SH-SY5Y (cell line): ENCODE measurements around the gene RFWD3.

Experiments
- GATA2 ChIP-seq: IDR thresholded peaks from 2 replicates; pipeline ENCODE4 v1.6.1; 2011; ENCODE audit warnings: mild to moderate bottlenecking, low read depth, low read length
- GATA3 ChIP-seq: IDR thresholded peaks from 2 replicates; pipeline ENCODE4 v1.6.1; 2011; ENCODE audit warnings: low read depth, mild to moderate bottlenecking, low read length, moderate library complexity

RFWD3 gene, protein sequence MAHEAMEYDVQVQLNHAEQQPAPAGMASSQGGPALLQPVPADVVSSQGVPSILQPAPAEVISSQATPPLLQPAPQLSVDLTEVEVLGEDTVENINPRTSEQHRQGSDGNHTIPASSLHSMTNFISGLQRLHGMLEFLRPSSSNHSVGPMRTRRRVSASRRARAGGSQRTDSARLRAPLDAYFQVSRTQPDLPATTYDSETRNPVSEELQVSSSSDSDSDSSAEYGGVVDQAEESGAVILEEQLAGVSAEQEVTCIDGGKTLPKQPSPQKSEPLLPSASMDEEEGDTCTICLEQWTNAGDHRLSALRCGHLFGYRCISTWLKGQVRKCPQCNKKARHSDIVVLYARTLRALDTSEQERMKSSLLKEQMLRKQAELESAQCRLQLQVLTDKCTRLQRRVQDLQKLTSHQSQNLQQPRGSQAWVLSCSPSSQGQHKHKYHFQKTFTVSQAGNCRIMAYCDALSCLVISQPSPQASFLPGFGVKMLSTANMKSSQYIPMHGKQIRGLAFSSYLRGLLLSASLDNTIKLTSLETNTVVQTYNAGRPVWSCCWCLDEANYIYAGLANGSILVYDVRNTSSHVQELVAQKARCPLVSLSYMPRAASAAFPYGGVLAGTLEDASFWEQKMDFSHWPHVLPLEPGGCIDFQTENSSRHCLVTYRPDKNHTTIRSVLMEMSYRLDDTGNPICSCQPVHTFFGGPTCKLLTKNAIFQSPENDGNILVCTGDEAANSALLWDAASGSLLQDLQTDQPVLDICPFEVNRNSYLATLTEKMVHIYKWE

DNA sequence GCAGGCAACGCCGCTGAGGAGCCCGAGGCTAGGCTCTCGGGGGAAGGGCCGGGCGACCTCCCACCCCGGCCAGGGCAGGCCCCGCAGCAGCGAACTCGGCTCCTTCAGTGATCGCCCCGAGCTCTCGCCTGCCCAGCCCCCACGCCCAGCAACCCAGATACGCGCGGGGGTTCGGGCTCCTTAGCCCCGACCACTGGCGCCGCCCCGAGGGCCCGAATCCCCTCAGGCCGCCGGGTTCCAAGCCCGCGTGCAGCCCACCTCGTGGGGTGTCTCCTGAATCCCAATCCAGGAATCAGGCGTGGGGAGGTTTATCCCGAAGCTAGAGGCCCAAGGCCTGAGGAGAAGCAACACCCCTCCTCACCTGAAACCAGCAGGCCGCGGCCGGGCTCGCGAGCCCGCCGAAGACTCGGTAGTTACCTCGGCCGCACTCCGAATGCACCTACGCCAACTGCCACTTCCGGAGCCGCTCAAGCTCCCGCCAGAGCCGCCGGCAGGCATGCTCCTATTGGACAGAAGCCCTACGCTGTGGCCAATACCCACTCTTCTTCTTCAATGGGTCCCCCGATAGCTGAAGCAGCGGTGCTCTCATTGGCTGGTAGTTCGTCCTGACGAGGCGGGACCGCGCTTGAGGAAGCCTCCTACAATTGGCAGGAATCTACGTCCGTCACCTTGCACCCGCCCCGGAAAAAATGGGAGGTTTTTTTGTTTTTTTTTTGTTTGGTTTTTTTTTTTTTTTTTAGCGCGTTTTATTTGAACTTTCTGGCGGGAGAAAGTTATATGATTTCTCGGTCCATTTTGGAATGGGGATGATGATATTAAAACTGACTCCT, at the start of gene RFWD3:
TSS of gene RFWD3 (minus strand) at position 453 of the 830 bp plus-strand sequence. CDS start 5,428 bp downstream, outside the sequence.
- TF ChIP-seq GATA3 (no peak), GATA2 (no peak)

DNA sequence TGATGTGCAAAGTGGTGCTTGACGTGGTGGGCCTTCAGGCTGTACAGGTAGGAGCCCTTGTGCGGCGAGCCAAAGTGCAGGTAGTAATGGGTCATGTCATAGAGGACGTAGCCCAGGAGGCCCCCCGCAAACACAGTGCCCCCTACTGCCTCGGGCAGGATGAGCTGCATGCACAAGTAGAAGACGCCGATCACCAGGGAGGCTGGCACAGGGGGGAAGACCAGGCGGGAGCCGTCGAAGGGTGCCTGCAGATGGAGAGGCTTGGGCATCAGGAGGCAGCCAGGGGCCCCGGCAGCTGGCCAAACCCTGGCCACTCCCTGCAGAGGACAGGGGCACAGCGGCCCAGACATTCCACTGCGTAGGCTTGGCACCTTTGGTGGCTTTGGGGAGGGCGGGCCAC, 49.7 kb upstream of the RFWD3 start:
- TF ChIP-seq GATA3 (no peak), GATA2 (no peak)

DNA sequence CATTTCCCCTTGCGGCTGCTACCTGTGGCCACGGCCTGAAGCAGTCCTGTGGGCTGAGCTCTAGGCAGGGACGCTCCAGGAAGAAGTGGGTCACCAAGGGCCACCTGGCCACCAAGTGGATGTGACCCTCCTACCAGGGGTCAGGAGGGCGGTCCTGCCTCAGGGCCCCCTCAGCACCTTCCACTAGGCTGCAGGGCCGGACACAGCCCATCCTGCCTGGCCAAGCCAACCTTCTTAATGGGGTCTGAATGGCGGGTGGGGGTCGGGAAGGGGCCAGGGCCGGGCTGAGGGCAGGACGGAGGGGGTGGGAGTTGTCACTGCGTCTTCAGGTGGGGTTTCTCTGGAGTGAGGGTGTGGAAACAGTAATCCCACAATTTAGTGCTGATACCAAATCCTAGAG, 47.2 kb upstream of the RFWD3 start:
- TF ChIP-seq GATA3 (no peak), GATA2 (no peak)

DNA sequence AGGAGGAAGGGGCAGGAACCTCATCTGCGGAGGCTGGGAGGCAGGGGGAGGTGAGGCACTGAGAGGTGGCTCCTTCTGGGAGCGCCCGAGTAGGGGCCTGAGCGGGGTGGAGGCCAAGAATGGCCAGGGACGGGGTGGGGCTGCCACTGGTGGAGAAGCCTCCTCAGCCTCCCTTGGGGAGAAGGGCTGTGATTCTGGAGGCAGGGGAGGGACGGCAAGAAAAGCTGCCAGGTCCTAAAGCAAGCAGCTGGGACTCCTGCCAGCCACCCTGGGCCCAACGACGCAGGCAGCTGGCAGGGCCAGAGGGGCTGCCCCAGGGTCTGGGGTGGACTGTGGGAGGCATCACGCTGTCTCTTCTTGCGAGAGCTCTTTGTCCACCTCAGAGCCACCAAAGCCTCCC, 46.6 kb upstream of the RFWD3 start:
- TF ChIP-seq GATA2 (no peak), GATA3 (no peak)

DNA sequence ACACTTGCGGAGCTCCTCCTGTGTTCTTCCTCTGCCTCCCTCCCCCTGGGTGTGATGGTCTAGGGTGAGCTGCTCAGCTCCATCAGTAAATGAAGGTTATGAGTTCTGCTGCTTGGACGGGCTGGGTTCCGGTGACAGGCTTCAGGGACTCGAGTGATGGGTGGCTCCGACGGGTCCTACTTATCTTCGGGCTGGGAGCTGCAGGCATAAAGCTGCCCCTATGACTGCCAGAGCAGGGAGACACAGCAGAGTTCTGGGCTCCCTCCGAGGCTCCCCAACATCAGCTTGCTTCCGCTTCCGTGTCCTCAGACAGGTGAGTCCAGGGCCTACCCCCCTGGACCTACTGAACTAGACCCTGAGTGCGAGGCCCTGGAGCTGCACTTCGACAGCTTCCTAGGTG, 45.3 kb upstream of the RFWD3 start:
- TF ChIP-seq GATA3 (no peak), GATA2 (no peak)

DNA sequence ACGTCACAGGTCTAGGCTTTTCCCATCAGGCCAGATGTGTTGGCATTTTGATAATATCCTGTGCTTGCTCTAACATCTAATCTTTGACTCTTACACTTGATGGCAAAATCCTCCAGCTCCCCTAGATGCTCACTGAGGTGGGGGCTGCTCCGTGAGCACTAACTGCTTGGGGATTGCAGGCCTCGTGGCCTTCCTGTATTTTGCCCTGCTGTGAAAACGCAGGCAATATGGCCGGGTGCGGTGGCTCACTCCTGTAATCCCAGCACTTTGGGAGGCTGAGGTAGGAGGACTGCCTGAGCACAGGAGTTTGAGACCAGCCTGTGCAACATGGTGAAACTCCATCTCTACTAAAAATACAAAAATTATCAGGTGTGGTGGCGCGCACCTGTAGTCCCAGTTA, 43.7 kb upstream of the RFWD3 start:
- TF ChIP-seq GATA3 (no peak), GATA2 (no peak)

DNA sequence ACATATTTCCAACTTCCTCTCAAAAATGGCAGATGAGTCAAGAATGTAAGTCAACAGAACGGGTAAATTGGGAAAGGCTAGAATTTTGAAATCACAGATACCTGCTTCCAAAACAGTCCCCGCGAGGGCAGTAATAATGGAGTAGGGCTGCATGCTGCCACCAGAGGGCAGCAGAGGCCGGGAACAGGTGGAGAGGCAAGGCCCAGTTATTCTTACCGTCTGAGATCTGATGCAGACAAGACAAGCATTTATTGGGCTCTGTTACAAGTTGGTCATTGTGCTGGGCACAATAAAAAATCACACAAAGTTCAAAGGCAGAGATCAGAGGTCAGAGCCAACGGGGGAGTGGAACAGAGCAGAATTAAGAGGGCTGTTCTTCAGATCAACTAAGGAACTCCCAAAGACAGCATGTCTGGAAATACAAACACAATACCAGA, 42.8 kb upstream of the RFWD3 start:
- TF ChIP-seq GATA3: no peak
- TF ChIP-seq GATA2: no peak

DNA sequence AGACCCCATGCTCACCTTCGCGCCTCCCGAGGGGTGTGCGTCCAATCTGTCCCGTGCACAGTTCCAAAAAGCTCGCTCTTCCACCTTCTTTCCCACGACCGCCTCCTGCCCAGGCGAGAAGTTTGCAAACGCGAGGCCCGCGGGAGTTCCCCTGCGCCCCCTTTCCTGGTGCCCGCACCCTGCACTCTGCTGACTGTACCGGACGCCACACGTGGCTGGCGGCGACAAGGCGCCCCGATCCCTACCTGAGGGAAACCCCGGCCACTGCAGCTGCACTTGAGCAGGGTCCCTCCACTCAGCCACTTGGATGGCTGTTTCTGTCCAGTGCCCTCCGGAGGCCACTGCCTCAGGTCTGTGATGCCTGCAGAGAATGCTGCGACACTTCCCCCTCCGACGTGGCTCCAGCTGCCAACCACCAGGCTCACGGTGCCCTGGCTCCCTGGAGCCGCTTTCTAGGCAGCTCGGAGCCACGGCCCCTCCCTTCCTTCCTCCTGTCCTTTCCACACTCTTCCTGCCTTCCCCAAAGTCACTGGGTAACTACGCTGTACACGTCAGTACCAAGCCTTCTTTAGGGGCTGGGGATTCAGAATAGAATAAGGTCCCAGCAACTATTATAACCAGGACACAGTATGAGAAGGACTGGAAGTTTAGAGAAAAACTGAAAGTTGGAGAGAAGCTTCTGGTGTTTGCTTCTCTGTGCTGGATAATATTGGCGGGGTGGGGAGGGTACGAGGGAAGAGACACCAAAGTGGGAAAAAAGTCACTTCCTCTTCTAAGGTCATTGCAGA, 34.0 kb upstream of the RFWD3 start, which contains the start of gene MLKL:
TSS of gene MLKL (minus strand) at position 425 of the 788 bp plus-strand sequence. CDS start 5,105 bp downstream, outside the sequence.
- TF ChIP-seq GATA2: no peak
- no peak for TF ChIP-seq GATA3

DNA sequence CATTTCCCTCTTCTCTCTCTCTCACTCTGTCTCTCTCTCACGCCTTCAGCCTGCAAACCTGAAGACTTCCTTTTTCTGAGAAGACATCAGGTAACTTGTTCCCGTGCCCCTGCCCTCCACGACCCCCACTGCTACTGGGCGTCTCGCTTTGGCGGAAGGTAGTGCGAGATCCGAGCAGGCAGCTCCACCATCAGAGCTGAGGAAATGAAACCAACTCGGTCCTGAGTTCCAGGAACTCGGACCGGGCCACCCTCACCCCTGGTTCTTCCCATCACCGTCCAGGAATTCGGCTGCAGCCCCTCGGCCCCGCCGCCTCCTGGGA, 33.4 kb upstream of the RFWD3 start:
- TF ChIP-seq GATA3 (no peak), GATA2 (no peak)

DNA sequence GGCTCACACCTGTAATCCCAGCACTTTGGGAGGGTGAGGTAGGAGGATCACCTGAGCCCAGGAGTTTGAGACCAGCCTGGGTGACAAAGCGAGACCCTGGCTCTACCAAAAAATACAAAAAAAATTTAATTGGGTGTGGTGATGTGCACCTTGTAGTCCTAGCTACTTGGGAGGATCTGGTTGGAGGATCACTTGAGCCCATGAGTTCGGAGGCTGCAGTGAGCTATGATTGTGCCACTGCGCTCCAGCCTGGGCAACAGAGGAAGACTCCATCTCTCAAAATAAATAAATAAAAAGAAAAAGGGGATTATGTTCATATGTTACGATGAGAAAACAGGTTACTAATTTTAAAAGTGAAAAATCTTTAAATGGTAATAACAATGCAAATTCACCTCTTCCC, 33.0 kb upstream of the RFWD3 start:
- TF ChIP-seq GATA3: no peak
- TF ChIP-seq GATA2: no peak

DNA sequence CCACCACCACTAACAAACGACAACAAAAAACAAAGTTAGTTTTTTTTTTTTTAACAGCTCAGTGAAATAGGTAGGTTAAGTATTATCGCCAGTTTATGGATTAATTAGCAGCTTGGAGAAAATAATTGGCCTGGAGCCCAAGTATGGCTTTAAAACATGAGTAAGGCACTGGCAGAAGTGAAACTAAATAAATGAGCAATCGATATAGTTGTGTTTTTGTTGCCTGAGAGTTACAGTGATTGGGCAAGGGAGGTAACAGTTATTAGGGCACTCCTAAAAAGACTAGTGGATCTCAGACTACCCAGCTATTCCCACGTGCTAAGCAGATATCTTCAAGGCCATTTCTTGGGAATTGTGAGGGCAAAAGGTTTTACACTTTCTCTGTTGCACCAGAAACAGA, 31.5 kb upstream of the RFWD3 start:
- no peak for TF ChIP-seq GATA3
- TF ChIP-seq GATA2: no peak

DNA sequence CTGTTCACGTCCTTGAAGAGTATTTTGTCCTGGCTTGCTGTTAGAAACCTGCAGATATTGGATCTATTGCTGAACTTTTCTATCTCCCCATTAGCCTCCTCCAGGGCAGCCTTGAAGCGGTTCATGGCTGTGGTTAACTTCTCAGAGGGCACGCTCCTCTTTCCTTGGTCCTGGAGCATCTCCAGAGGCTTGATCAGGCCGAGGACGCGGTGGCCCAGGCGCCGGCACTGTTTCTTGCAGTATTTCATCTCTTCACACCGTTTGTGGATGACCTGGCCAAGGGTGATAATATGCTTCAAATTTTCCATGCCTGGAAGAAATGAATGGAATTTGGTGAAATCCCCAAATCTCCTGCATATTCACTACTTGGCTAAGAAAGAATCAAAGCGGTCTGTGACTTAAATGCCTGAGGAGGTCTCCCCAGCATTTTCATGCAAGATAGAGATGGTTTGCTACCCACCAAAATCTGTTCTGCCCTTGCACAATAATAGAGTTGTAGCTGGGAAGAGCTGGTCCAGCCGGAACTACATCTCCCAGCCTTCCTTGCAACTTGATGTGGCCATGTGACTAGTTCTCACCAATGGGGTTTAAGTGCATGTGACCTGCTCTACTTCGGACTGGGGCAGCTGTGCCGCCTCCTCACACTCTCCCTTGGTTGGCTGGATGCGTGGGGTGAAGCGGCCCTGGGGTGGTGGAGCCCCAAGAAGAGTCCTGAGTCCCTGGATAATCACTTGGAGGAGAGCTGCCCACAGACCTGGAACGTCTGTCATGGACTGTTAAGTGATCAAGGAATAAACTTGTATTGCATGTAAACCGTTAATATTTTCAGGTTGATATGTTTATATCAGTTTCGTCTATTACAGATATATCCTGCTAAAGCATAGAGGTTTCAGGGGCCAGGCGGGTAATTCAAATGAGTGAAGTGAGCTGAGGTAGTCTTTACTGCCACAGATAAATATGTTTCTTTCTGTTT, 29.1 kb upstream of the RFWD3 start:
- TF ChIP-seq GATA3: no peak
- TF ChIP-seq GATA2: no peak
